Prostate gland (tissue), 2 donors: ENCODE results near the gene IGF1R.

Experiments
- CTCF ChIP-seq, 4 experiments: fragments of 200-600 bp in 2 of 4; fragments of 450-650 bp in 2 of 4; sonication (generic) in 2 of 4; IDR thresholded peaks; 1 replicate in 3 of 4; 2 replicates in 1 of 4; pipeline ENCODE4 v1.5.1; 2016 to 2019; ENCODE audit warnings: antibody characterized with exemption in 4 of 4, mild to moderate bottlenecking in 2 of 4, moderate library complexity in 2 of 4
- POLR2A ChIP-seq: fragments of 450-650 bp; IDR thresholded peaks from one replicate; pipeline ENCODE4 v1.6.1; 2016; ENCODE audit warnings: antibody characterized with exemption, mild to moderate bottlenecking
- POLR2AphosphoS5 ChIP-seq: sonication (generic); formaldehyde crosslinking; IDR thresholded peaks from one replicate; pipeline ENCODE4 v1.6.1; 2017; ENCODE audit warnings: antibody characterized with exemption

GRCh38 chr15:98745650-98746374 lies 97.5 kb downstream of the IGF1R start:
- no peak for TF ChIP-seq CTCF (IDR thresholded peaks at IDR 0.05)
- no peak for TF ChIP-seq POLR2A
- TF ChIP-seq POLR2AphosphoS5: no peak
